HAP-1 (cell line): ENCODE measurements around the gene TMC1.
"Not testable (repeated sequence)": the region's sequence is repeated elsewhere in the genome, so short reads cannot be mapped to it uniquely, and the experiment has no call there.

ENCODE experiments used
- DNase-seq, 2 experiments: peaks; one replicate each; pipeline ENCODE4 v3.0.0-alpha.2; 2016 to 2020; ENCODE audit warnings: low spot score in 2 of 2
- H3K27me3 ChIP-seq: fragments of 250-450 bp; sonication (Bioruptor Pico); 2 replicates; pipeline ENCODE4 v1.5.1; 2020; ENCODE audit warnings: low read depth, mild to moderate bottlenecking, moderate library complexity
- H3K36me3 ChIP-seq: fragments of 250-450 bp; sonication (Bioruptor Pico); replicated peaks from 2 replicates; pipeline ENCODE4 v1.5.1; 2020; ENCODE audit warnings: mild to moderate bottlenecking
- H3K4me1 ChIP-seq: fragments of 250-450 bp; sonication (Bioruptor Pico); 2 replicates; pipeline ENCODE4 v1.5.1; 2020; ENCODE audit warnings: mild to moderate bottlenecking
- H3K4me3 ChIP-seq: fragments of 250-450 bp; sonication (Bioruptor Pico); 2 replicates; pipeline ENCODE4 v1.5.1; 2020; ENCODE audit warnings: mild to moderate bottlenecking, moderate library complexity
- H3K9me3 ChIP-seq: fragments of 250-450 bp; sonication (Bioruptor Pico); 2 replicates; pipeline ENCODE4 v1.5.1; 2020; ENCODE audit warnings: mild to moderate bottlenecking, moderate library complexity
- in situ Hi-C: fragments of 300-500 bp; cut with MboI; formaldehyde crosslinking; loops from 3 replicates; pipeline ENCODE4 v1.14.3; 2020; ENCODE audit warnings: low sequenced_read_pairs, inconsistent platforms, mixed read lengths

Gene TMC1

DNA sequence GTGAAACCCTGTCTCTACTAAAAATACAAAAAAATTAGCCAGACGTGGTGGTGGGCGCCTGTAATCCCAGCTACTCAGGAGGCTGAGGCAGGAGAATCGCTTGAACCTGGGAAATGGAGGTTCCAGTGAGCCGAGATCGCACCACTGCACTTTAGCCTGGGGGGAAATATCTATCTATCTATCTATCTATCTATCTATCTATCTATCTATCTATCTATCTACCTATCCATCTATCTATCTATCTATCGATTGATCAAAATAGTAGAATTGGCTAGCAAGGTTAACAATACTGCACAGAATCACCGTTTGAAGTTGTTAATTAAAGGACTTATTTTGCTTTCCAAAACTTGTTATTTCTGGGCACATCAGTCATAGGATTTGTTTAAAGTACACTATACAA, 341.4 kb downstream of the TMC1 start:
- DNase-seq, in situ Hi-C loops: not testable (repeated sequence)

DNA sequence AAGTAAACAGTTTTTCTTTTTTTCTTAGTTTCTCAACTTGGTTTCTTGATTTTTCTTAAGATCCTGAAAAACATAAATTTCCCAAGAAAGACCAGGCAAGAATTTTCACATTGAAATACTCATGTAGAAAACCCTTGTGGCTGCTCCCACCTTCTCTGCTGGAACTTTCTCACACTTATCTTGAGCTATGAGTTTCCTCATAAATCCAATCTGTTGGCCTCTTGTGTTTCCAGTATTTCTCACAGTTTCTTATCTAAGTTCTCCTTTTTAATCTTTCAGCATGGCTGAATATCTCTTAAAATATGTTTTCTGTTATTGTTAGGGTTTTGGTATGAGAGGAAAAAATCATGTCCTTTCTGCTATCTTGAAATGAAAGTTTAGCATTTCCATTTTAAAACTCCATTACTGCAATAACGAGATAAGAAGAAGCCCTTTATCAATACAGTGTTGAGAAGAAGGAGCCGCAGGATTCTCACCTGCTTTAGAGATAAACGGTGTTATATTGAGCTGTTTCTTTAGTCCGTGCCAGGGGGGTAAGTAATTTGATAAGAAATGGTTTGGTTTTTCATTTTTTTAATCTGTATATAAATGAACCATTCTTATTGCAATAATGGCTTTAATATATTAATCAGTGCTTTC, 342.2 kb downstream of the TMC1 start:
- no peaks in the 10 kb centered on the region for H3K36me3 ChIP-seq
- 0 out of 2 replicates have a peak, but pooled peaks cover 3% of the 10 kb centered on the region for H3K9me3 ChIP-seq
- no peak overlapping the region for H3K4me3 ChIP-seq
- in situ Hi-C loops: no loop called here
- H3K27me3 ChIP-seq: no peaks in the 10 kb centered on the region
- peaks cover 9% of the 10 kb centered on the region; the same call in 1 of the 2 replicates for H3K4me1 ChIP-seq
- DNase-seq: no peak

More for the DNA sequence above, 341.4 kb downstream of the TMC1 start:
- H3K4me3 ChIP-seq, H3K27me3 ChIP-seq, H3K36me3 ChIP-seq, H3K9me3 ChIP-seq, H3K4me1 ChIP-seq: not testable (repeated sequence)

DNA sequence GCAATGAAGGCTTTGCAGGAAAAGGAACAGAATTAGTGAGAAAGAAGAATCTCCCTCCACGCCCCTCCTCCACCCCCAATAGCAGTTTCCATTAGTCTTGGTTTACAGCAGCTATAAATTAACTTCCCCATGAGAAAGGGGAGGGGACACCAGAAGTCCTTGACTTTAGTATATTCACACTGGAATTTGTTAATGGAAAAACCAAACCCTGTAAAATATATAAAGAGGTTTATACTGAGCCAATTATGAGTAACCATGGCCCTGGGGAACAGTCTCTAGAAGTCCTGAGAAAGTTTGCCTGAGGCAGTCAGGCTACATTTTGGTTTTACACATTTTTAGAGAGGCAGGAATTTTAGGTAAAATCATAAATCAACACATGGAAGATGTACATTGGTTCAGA, 342.9 kb downstream of the TMC1 start:
- Histone ChIP-seq H3K9me3 (0 out of 2 replicates have a peak, but pooled peaks cover 3% of the 10 kb centered on the region), H3K27me3 (no peaks in the 10 kb centered on the region), H3K4me1 (peaks cover 9% of the 10 kb centered on the region; the same call in 1 of the 2 replicates), H3K4me3 (no peak overlapping the region), H3K36me3 (no peaks in the 10 kb centered on the region)
- in situ Hi-C loops: no loop called here
- peak; percentile 44 to 63 for DNase-seq

DNA sequence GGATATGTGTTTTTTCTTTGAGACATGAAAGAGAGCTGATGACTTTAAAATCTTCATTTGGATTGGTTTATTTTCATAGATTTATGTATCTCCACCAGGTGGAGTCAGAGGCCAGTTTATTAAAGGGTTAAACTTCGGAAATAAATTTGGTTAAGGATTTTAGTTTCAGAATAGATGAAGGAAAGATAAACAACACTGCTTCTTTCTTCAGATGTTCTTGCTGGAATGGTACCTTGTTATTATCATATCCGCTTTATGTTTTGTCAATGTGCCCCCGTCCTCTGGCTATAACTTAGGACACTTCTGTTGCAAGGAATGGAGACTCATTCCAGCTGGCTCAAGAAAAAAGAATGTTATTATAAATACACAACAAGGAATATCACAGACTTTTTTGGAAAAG, 350.3 kb downstream of the TMC1 start:
- H3K4me3 ChIP-seq: no peak overlapping the region
- H3K9me3 ChIP-seq: 0 out of 2 replicates have a peak, but pooled peaks cover under 1% of the 10 kb centered on the region
- in situ Hi-C loops: loop anchor here (10.0 kb wide), 2 partner anchors 153 to 213 kb away; no protein-coding TSS in a partner anchor
- H3K27me3 ChIP-seq: no peaks in the 10 kb centered on the region
- peaks cover 3% of the 10 kb centered on the region; the same call in 1 of the 2 replicates for H3K4me1 ChIP-seq
- DNase-seq: peak in 1 of 2 experiments; percentile 39
- H3K36me3 ChIP-seq: no peaks in the 10 kb centered on the region

- in situ Hi-C loops: loop anchor here (10.0 kb wide), 2 partner anchors 152 to 212 kb away; no protein-coding TSS in a partner anchor
- no peak for DNase-seq
- H3K4me3 ChIP-seq: no peak overlapping the region
- H3K27me3 ChIP-seq: no peaks in the 10 kb centered on the region
- no peaks in the 10 kb centered on the region for H3K9me3 ChIP-seq
- H3K36me3 ChIP-seq: no peaks in the 10 kb centered on the region
- H3K4me1 ChIP-seq: peaks cover 3% of the 10 kb centered on the region; the same call in 1 of the 2 replicates
Measured at GRCh38 chr9:72872718-72873117, 351.3 kb downstream of the TMC1 start.

- H3K36me3 ChIP-seq: no peaks in the 10 kb centered on the region
- H3K9me3 ChIP-seq: no peaks in the 10 kb centered on the region
- in situ Hi-C loops: loop anchor here (10.0 kb wide), 2 partner anchors 151 to 211 kb away; no protein-coding TSS in a partner anchor
- no peak overlapping the region for H3K4me3 ChIP-seq
- H3K27me3 ChIP-seq: no peaks in the 10 kb centered on the region
- peaks cover 3% of the 10 kb centered on the region; the same call in 1 of the 2 replicates for H3K4me1 ChIP-seq
- no peak for DNase-seq
Measured at GRCh38 chr9:72873456-72873855, 352.0 kb downstream of the TMC1 start.

DNA sequence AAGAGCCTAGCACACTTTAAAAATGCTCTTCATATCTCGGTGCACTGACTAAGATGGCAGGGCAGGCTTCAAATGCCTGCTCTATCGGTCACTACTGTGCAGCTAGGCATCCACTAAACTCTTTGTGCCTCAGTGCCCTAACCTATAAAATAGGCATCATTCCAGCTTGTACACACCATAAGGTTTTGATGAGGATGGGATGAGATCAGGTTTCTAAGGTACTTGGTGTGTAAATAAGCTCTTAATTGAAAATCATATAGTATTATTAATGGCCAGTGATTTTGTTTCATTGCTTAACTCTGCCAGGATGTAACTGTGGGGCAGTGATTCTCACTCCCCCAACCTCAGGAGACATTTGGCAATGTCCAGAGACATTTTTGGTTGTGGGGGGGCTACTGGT, 352.9 kb downstream of the TMC1 start:
- H3K4me1 ChIP-seq: peaks cover 3% of the 10 kb centered on the region; the same call in 1 of the 2 replicates
- in situ Hi-C loops: loop anchor here (10.0 kb wide), 2 partner anchors 150 to 210 kb away; no protein-coding TSS in a partner anchor

GRCh38 chr9:72875221-72875620, 353.8 kb downstream of the TMC1 start:
- DNase-seq: no peak
- peaks cover 3% of the 10 kb centered on the region; the same call in 1 of the 2 replicates for H3K4me1 ChIP-seq

More for the DNA sequence above, 352.9 kb downstream of the TMC1 start:
- Histone ChIP-seq H3K36me3 (no peaks in the 10 kb centered on the region), H3K9me3 (no peaks in the 10 kb centered on the region), H3K4me3 (no peak overlapping the region), H3K27me3 (no peaks in the 10 kb centered on the region)
- no peak for DNase-seq

DNA sequence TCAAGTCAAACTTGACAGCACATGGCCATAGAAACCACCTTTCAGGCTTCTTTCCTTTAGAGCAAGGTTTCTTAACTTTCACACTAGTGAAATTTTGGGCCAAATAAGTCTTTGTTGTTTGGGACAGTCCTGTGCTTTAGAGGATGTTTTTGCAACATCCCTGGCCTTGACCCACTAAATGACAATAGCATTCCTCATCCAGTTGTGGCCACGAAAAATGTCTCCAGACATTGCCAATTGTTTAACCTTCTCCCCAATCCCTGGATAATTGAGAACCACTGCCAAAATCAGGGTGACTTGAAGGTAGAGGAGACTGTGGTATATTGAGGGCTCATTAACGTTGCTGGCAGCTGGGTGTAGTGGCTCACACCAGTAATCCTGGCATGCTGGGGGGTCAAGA, 359.4 kb downstream of the TMC1 start:
- Histone ChIP-seq H3K27me3 (no peaks in the 10 kb centered on the region), H3K9me3 (no peaks in the 10 kb centered on the region), H3K4me3 (no peak overlapping the region), H3K4me1 (no peaks in the 10 kb centered on the region), H3K36me3 (no peaks in the 10 kb centered on the region)
- in situ Hi-C loops: loop anchor here (10.0 kb wide), 1 partner anchor 304 kb away; no protein-coding TSS in a partner anchor
- no peak for DNase-seq

More at GRCh38 chr9:72875221-72875620, 353.8 kb downstream of the TMC1 start:
- no peaks in the 10 kb centered on the region for H3K27me3 ChIP-seq
- H3K9me3 ChIP-seq: no peaks in the 10 kb centered on the region
- no peak overlapping the region for H3K4me3 ChIP-seq
- no peaks in the 10 kb centered on the region for H3K36me3 ChIP-seq
- in situ Hi-C loops: loop anchor here (10.0 kb wide), 2 partner anchors 150 to 210 kb away; no protein-coding TSS in a partner anchor

- H3K4me3 ChIP-seq: no peak overlapping the region
- no peaks in the 10 kb centered on the region for H3K4me1 ChIP-seq
- no peaks in the 10 kb centered on the region for H3K9me3 ChIP-seq
- H3K27me3 ChIP-seq: no peaks in the 10 kb centered on the region
- in situ Hi-C loops: loop anchor here (10.0 kb wide), 1 partner anchor 303 kb away; no protein-coding TSS in a partner anchor
- H3K36me3 ChIP-seq: no peaks in the 10 kb centered on the region
- DNase-seq: no peak
Measured at GRCh38 chr9:72882117-72882775, 360.8 kb downstream of the TMC1 start.

GRCh38 chr9:72883875-72884274, 362.5 kb downstream of the TMC1 start:
- in situ Hi-C loops: loop anchor here (10.0 kb wide), 1 partner anchor 301 kb away; no protein-coding TSS in a partner anchor
- Histone ChIP-seq H3K9me3 (no peaks in the 10 kb centered on the region), H3K4me1 (no peaks in the 10 kb centered on the region), H3K4me3 (no peak overlapping the region), H3K36me3 (no peaks in the 10 kb centered on the region), H3K27me3 (peaks cover 3% of the 10 kb centered on the region; the same call in 1 of the 2 replicates)
- DNase-seq: no peak

GRCh38 chr9:72884508-72884907, 363.1 kb downstream of the TMC1 start:
- H3K9me3 ChIP-seq: no peaks in the 10 kb centered on the region
- H3K4me1 ChIP-seq: no peaks in the 10 kb centered on the region
- H3K36me3 ChIP-seq: no peaks in the 10 kb centered on the region
- no peak overlapping the region for H3K4me3 ChIP-seq
- in situ Hi-C loops: loop anchor here (10.0 kb wide), 1 partner anchor 300 kb away; no protein-coding TSS in a partner anchor
- no peak for DNase-seq
- H3K27me3 ChIP-seq: peaks cover 3% of the 10 kb centered on the region; the same call in 1 of the 2 replicates
